Measurements from ENCODE around the gene STAT5B.

STAT5B gene

DNA sequence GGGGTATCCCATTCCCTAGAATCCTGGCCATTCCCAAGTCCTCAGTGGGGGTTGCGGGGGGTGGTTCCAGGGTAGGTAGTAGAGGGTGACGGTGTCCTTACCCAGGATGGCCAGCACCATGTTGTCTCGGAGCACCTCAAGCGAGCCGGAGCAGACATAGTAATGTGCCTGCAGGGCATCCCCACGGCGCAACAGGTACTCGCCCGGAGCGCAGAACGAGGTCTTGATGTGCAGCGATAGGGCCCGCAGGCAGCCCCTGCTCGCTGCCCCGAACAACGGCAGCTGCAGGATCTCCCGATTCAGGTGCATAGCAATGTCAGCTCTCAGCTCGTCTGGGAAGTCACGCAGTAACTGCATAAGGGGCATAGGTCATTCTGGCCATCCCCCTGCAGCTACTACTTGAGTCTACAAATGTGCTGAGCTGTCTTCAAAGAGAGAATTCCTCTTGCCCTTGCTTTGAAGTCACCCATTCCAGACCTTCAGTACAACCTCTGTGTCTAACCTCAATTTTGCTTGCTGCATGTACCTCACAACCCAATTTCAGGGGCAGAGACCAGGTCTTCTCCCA, 109.9 kb downstream of the STAT5B start:
- H3K36me3 ChIP-seq (ENCODE audit: control insufficient read depth, insufficient read depth, low read length) = no peaks in the 10 kb centered on the region
- DNase-seq (ENCODE audit: extremely low read depth, insufficient read length) = no peak
- H3K4me3 ChIP-seq (replicated peaks; ENCODE audit: low read depth, low read length) = no peak overlapping the region
- TF ChIP-seq, protein P1, sequence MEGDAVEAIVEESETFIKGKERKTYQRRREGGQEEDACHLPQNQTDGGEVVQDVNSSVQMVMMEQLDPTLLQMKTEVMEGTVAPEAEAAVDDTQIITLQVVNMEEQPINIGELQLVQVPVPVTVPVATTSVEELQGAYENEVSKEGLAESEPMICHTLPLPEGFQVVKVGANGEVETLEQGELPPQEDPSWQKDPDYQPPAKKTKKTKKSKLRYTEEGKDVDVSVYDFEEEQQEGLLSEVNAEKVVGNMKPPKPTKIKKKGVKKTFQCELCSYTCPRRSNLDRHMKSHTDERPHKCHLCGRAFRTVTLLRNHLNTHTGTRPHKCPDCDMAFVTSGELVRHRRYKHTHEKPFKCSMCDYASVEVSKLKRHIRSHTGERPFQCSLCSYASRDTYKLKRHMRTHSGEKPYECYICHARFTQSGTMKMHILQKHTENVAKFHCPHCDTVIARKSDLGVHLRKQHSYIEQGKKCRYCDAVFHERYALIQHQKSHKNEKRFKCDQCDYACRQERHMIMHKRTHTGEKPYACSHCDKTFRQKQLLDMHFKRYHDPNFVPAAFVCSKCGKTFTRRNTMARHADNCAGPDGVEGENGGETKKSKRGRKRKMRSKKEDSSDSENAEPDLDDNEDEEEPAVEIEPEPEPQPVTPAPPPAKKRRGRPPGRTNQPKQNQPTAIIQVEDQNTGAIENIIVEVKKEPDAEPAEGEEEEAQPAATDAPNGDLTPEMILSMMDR (IDR thresholded peaks at IDR 0.05; ENCODE audit: insufficient read depth, low read length, poor library complexity, severe bottlenecking) = no peak
- no peaks in the 10 kb centered on the region for H3K27me3 ChIP-seq (replicated peaks; ENCODE audit: control insufficient read depth, insufficient read depth, low read length)

DNA sequence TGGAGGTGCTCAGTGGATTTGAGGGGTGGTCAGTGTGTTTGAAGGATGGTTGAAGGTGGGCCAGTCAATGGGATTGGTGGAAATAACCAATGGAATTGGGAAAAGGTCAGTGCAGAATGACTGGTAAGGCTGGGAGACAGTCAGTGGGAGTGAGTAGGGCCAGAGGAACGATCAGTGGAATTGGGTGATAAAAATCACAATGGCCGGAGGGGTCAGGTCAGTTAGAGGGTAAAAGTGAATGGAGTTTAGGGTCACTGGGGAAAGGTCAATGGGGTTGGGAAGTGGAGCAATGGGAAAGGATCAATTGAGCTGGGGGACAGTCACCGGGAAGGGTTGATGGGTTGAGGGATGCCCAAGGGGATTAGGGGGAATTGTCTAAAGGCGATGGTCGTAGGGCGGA, 110.4 kb downstream of the STAT5B start:
- H3K36me3 ChIP-seq (ENCODE audit: control insufficient read depth, insufficient read depth, low read length) = no peaks in the 10 kb centered on the region
- no peaks in the 10 kb centered on the region for H3K27me3 ChIP-seq (replicated peaks; ENCODE audit: control insufficient read depth, insufficient read depth, low read length)
- TF ChIP-seq, protein P1 (IDR thresholded peaks at IDR 0.05; ENCODE audit: insufficient read depth, low read length, poor library complexity, severe bottlenecking) = no peak
- no peak for DNase-seq (ENCODE audit: extremely low read depth, insufficient read length)
- no peak overlapping the region for H3K4me3 ChIP-seq (replicated peaks; ENCODE audit: low read depth, low read length)

DNA sequence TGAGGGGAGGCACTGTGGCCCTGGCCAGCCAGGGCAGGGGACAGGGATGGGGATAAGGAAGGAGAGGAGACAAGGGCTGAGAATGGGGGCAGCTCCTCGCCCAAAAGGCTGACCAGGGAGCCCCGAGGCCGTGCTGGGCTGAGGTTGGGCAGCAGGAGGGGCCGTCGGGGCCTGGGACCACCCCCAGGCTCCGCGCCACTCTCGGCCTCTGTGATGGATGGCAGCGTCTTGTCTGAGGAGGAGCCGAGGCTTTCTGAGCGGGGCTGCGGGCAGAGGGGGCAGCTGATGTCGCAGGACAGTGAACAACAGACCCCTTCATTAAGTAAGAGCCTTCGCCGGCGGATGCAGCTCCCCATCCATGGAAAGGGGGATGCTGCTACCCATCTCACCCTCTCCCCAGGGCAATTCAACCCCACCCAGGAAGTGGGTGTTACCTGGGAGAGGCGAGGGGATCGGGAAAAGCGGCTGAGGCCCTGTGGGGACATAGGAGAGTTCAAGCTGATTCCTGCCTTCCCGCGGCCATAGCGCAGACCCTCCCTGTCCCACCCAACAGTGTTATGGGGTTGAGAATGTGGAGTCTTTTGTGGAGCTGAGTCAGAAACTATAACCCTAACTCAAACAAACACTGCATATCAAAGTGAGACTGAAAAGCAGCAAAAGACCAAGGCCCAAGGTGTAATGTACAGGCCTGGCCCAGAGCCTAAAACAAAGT, 112.3 kb downstream of the STAT5B start:
- Histone ChIP-seq H3K36me3 (ENCODE audit: control insufficient read depth, insufficient read depth, low read length) (no peaks in the 10 kb centered on the region), H3K27me3 (replicated peaks; ENCODE audit: control insufficient read depth, insufficient read depth, low read length) (no peaks in the 10 kb centered on the region), H3K4me3 (replicated peaks; ENCODE audit: low read depth, low read length) (no peak overlapping the region)
- TF ChIP-seq, protein P1 (IDR thresholded peaks at IDR 0.05; ENCODE audit: insufficient read depth, low read length, poor library complexity, severe bottlenecking) = no peak
- no peak for DNase-seq (ENCODE audit: extremely low read depth, insufficient read length)

DNA sequence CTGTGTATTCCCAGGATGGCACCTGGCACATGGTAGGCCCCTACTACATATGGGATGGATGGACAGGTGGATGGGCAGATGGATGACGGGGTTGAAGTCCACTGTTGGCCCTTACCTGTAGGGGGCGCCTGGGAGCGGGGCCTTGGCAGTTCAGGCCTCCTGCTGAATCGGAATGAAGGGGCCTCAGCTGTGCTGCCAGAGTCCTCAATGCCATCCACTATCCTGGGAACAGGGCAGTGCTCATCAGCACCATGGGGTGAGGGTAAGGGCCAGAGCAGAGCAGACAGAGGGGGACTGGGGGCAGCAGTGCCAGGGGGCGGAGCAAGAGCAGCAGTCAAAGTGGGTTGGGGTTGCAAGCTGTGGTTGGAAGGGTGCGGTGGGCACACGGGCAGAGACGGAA, 113.1 kb downstream of the STAT5B start:
- H3K4me3 ChIP-seq (replicated peaks; ENCODE audit: low read depth, low read length) = no peak overlapping the region
- no peaks in the 10 kb centered on the region for H3K27me3 ChIP-seq (replicated peaks; ENCODE audit: control insufficient read depth, insufficient read depth, low read length)
- TF ChIP-seq, protein P1 (IDR thresholded peaks at IDR 0.05; ENCODE audit: insufficient read depth, low read length, poor library complexity, severe bottlenecking) = peak; percentile 77
- no peak for DNase-seq (ENCODE audit: extremely low read depth, insufficient read length)
- no peaks in the 10 kb centered on the region for H3K36me3 ChIP-seq (ENCODE audit: control insufficient read depth, insufficient read depth, low read length)

DNA sequence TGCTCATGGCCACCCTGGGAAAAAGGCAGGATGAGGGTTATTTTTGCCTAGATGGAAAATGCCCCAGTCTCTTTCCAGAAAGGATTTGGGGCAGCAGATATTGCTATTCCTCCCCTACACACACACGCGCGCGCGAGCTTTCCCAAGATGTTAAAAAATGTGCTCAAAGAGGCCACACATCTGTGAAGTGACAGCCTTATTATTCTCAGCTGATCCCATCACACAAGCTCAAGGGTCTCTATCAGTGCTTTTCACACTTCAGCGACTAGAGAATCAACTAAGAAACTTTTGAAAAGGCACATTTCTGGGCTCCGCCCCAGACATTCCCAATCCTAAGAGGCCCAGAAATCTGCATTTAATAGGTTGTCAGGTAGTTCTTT, 115.7 kb downstream of the STAT5B start:
- TF ChIP-seq, protein P1 (IDR thresholded peaks at IDR 0.05; ENCODE audit: insufficient read depth, low read length, poor library complexity, severe bottlenecking) = no peak
- Histone ChIP-seq H3K27me3 (replicated peaks; ENCODE audit: control insufficient read depth, insufficient read depth, low read length) (no peaks in the 10 kb centered on the region), H3K36me3 (ENCODE audit: control insufficient read depth, insufficient read depth, low read length) (no peaks in the 10 kb centered on the region), H3K4me3 (replicated peaks; ENCODE audit: low read depth, low read length) (no peak overlapping the region)
- no peak for DNase-seq (ENCODE audit: extremely low read depth, insufficient read length)

All from GM06990 (cell line).